ENCODE data around the gene CEP350. TPM values are rescaled to one million over a fixed set of nuclear protein-coding genes. Genes with fewer than 3 reads are reported as not detected.

CEP350 gene
- total RNA-seq, 2 experiments from 2014 or later = 48.6 to 54.2 TPM

GRCh38 chr1:180156631-180157091, 202.1 kb downstream of the CEP350 start:
- TF ChIP-seq EZH2phosphoT487 (IDR thresholded peaks at IDR 0.05; ENCODE audit: borderline replicate concordance, low read depth, low read length) = no peak
- TF ChIP-seq CTCF (conservative IDR thresholded peaks at IDR 0.05; ENCODE audit: low read length) = no peak
- no peaks in the 10 kb centered on the region for H3K36me3 ChIP-seq (ENCODE audit: insufficient read depth, low read length)
- no TSS peak for BruUV-seq (replicated peaks)
- no peaks in the 10 kb centered on the region for H3K9me2 ChIP-seq (ENCODE audit: insufficient read depth, low read length)
- intact Hi-C loops (cut with micrococcal nuclease; ENCODE audit: unreplicated experiment) = loop anchor here (10.0 kb wide), 1 partner anchor 202 kb away; the partner anchor contains the start of gene CEP350
- peaks cover 22% of the 10 kb centered on the region for H3K4me1 ChIP-seq (ENCODE audit: insufficient read depth, low read length, poor library complexity, severe bottlenecking)
- H2AFZ ChIP-seq (ENCODE audit: low read length) = peak overlapping the region; percentile 65; the same call in 1 of the 2 replicates
- no peaks in the 10 kb centered on the region for H3K9me3 ChIP-seq (ENCODE audit: low read length)
- H3K4me2 ChIP-seq (ENCODE audit: low read length) = peak overlapping the region; percentile 96
- 0 out of 2 replicates have a peak, but pooled peaks cover 3% of the 10 kb centered on the region for H3K79me2 ChIP-seq (ENCODE audit: insufficient read depth, low read depth, low read length)
- ChIA-PET CTCF (ENCODE audit: unreplicated experiment) (interaction anchor here (0.6 kb wide), 2 partner anchors 14 to 332 kb away, joined by 3 read pairs; no protein-coding TSS in a partner anchor), POLR2A (interaction anchor here (0.9 to 1.6 kb wide), 2 partner anchors 10 to 23 kb away, joined by 3 read pairs; no protein-coding TSS in a partner anchor)
- no peak for DNase-seq (ENCODE audit: low spot score)
- H3K4me3 ChIP-seq (ENCODE audit: low read depth, low read length, poor library complexity, severe bottlenecking) = peak overlapping the region; percentile 89
- H4K20me1 ChIP-seq (ENCODE audit: insufficient read depth, low read length) = no peaks in the 10 kb centered on the region
- H3K27ac ChIP-seq (ENCODE audit: low read depth, low read length, poor library complexity, severe bottlenecking) = no peak overlapping the region

- 0 out of 2 replicates have a peak overlapping the region, but pooled peaks have one; percentile 96 for H3K4me2 ChIP-seq (ENCODE audit: low read length)
- 0 out of 2 replicates have a peak, but pooled peaks cover 3% of the 10 kb centered on the region for H3K79me2 ChIP-seq (ENCODE audit: insufficient read depth, low read depth, low read length)
- peaks cover 22% of the 10 kb centered on the region for H3K4me1 ChIP-seq (ENCODE audit: insufficient read depth, low read length, poor library complexity, severe bottlenecking)
- no peak for DNase-seq (ENCODE audit: low spot score)
- no peak for TF ChIP-seq CTCF (conservative IDR thresholded peaks at IDR 0.05; ENCODE audit: low read length)
- TF ChIP-seq EZH2phosphoT487 (IDR thresholded peaks at IDR 0.05; ENCODE audit: borderline replicate concordance, low read depth, low read length) = no peak
- no peaks in the 10 kb centered on the region for H3K9me2 ChIP-seq (ENCODE audit: insufficient read depth, low read length)
- no peaks in the 10 kb centered on the region for H3K9me3 ChIP-seq (ENCODE audit: low read length)
- no peak overlapping the region for H2AFZ ChIP-seq (ENCODE audit: low read length)
- no peaks in the 10 kb centered on the region for H4K20me1 ChIP-seq (ENCODE audit: insufficient read depth, low read length)
- ChIA-PET CTCF (ENCODE audit: unreplicated experiment) (interaction anchor here (0.6 kb wide), 1 partner anchor 14 kb away, joined by 3 read pairs; no protein-coding TSS in a partner anchor), POLR2A (interaction anchor here (0.5 to 1.6 kb wide), 3 partner anchors 9 to 1595 kb away, joined by 3 read pairs; no protein-coding TSS in a partner anchor)
- intact Hi-C loops (cut with micrococcal nuclease; ENCODE audit: unreplicated experiment) = loop anchor here (10.0 kb wide), 1 partner anchor 202 kb away; the partner anchor contains the start of gene CEP350
- no peak overlapping the region for H3K4me3 ChIP-seq (ENCODE audit: low read depth, low read length, poor library complexity, severe bottlenecking)
- BruUV-seq (replicated peaks) = no TSS peak
- H3K36me3 ChIP-seq (ENCODE audit: insufficient read depth, low read length) = no peaks in the 10 kb centered on the region
- H3K27ac ChIP-seq (ENCODE audit: low read depth, low read length, poor library complexity, severe bottlenecking) = no peak overlapping the region
Measured at GRCh38 chr1:180157108-180157507, 202.5 kb downstream of the CEP350 start.

GRCh38 chr1:180157576-180158057, 203.0 kb downstream of the CEP350 start:
- Histone ChIP-seq H4K20me1 (ENCODE audit: insufficient read depth, low read length) (no peaks in the 10 kb centered on the region), H3K9me3 (ENCODE audit: low read length) (no peaks in the 10 kb centered on the region), H3K9me2 (ENCODE audit: insufficient read depth, low read length) (no peaks in the 10 kb centered on the region), H3K4me1 (ENCODE audit: insufficient read depth, low read length, poor library complexity, severe bottlenecking) (peaks cover 22% of the 10 kb centered on the region), H2AFZ (ENCODE audit: low read length) (no peak overlapping the region), H3K36me3 (ENCODE audit: insufficient read depth, low read length) (no peaks in the 10 kb centered on the region), H3K79me2 (ENCODE audit: insufficient read depth, low read depth, low read length) (0 out of 2 replicates have a peak, but pooled peaks cover 3% of the 10 kb centered on the region), H3K4me2 (ENCODE audit: low read length) (no peak overlapping the region), H3K4me3 (ENCODE audit: low read depth, low read length, poor library complexity, severe bottlenecking) (no peak overlapping the region), H3K27ac (ENCODE audit: low read depth, low read length, poor library complexity, severe bottlenecking) (no peak overlapping the region)
- no TSS peak for BruUV-seq (replicated peaks)
- TF ChIP-seq CTCF (conservative IDR thresholded peaks at IDR 0.05; ENCODE audit: low read length) (no peak), EZH2phosphoT487 (IDR thresholded peaks at IDR 0.05; ENCODE audit: borderline replicate concordance, low read depth, low read length) (no peak)
- POLR2A ChIA-PET = interaction anchor here (0.5 to 1.3 kb wide), 2 partner anchors 9 to 1595 kb away, joined by 3 to 5 read pairs; no protein-coding TSS in a partner anchor
- intact Hi-C loops (cut with micrococcal nuclease; ENCODE audit: unreplicated experiment) = loop anchor here (10.0 kb wide), 1 partner anchor 203 kb away; the partner anchor contains the start of gene CEP350
- CTCF ChIA-PET (ENCODE audit: unreplicated experiment) = interaction anchor here (0.6 to 1.0 kb wide), 2 partner anchors 11 to 309 kb away, joined by 3 read pairs; no protein-coding TSS in a partner anchor
- DNase-seq (ENCODE audit: low spot score) = no peak
